H1 (cell line): ENCODE results near the gene SPAG8. TPM values are rescaled to one million over a fixed set of nuclear protein-coding genes. Genes with fewer than 3 reads are reported as not detected.

Experiments
- CTCF ChIA-PET: fragments of 300-600 bp; sonication (Branson Sonifier 250); formaldehyde crosslinking; loops from one replicate; lab custom pipeline; 2021; ENCODE audit not compliant: partially characterized antibody; lab: Charles Lee
- POLR2A ChIA-PET: fragments of 300-600 bp; sonication (Branson Sonifier 250); formaldehyde crosslinking; loops from one replicate; lab custom pipeline; 2021; ENCODE audit warnings: inconsistent platforms; ENCODE audit not compliant: partially characterized antibody; lab: Charles Lee
- DNase-seq, 2 experiments: peaks; one replicate each; pipeline versions ENCODE4 v3.0.0 to v3.0.0-alpha.2; 2010 to 2022; ENCODE audit warnings: low spot score in 2 of 2, low read depth in 1 of 2, mixed read lengths in 1 of 2
- FAIRE-seq: peaks from 2 replicates; lab custom pipeline; 2011; peaks lifted over from hg19 to GRCh38; lab: Jason Lieb, UNC
- H2AFZ ChIP-seq: 2 replicates; pipeline ENCODE4 v1.8.1; 2012; ENCODE audit warnings: low read length, inconsistent platforms
- H2AK5ac ChIP-seq: 2 replicates; pipeline ENCODE4 v1.6.1; 2013; ENCODE audit warnings: low read depth, low read length
- H2BK120ac ChIP-seq: replicated peaks from 2 replicates; pipeline ENCODE3; 2013; ENCODE audit warnings: low read depth, low read length, inconsistent platforms
- H2BK12ac ChIP-seq: 2 replicates; pipeline ENCODE4 v1.6.1; 2013; ENCODE audit warnings: low read depth, low read length
- H2BK15ac ChIP-seq: 2 replicates; pipeline ENCODE4 v1.6.1; 2013; ENCODE audit warnings: low read length
- H2BK20ac ChIP-seq: 2 replicates; pipeline ENCODE4 v1.6.1; 2013; ENCODE audit warnings: low read length
- H2BK5ac ChIP-seq: 2 replicates; pipeline ENCODE4 v1.6.1; 2013; ENCODE audit warnings: low read depth, low read length
- H3K14ac ChIP-seq: 2 replicates; pipeline ENCODE4 v1.6.1; 2013; ENCODE audit warnings: inconsistent platforms; ENCODE audit not compliant: insufficient read length
- H3K18ac ChIP-seq: 2 replicates; pipeline ENCODE4 v1.6.1; 2013; ENCODE audit warnings: low read length; ENCODE audit errors: extremely low read depth
- H3K23ac ChIP-seq: 2 replicates; pipeline ENCODE4 v1.6.1; 2013; ENCODE audit warnings: inconsistent platforms; ENCODE audit not compliant: insufficient read length
- H3K23me2 ChIP-seq: 2 replicates; pipeline ENCODE4 v1.6.1; 2013; ENCODE audit warnings: low read depth, low read length
- H3K27ac ChIP-seq: 2 replicates; pipeline ENCODE4 v1.6.1; 2011; ENCODE audit warnings: low read depth, low read length, inconsistent platforms
- H3K27me3 ChIP-seq, 4 experiments: replicated peaks in 1 of 4; 1 replicate in 1 of 4; 2 replicates in 3 of 4; pipeline versions ENCODE4 v1.6.1 to v1.8.1; 2011 to 2013; ENCODE audit warnings: low read length in 3 of 4, mild to moderate bottlenecking in 3 of 4, inconsistent platforms in 2 of 4, mixed read lengths in 2 of 4, moderate library complexity in 1 of 4; ENCODE audit not compliant: control insufficient read depth in 3 of 4, insufficient read depth in 3 of 4; ENCODE audit errors: extremely low read depth in 1 of 4
- H3K36me3 ChIP-seq, 4 experiments: 2 replicates each; pipeline versions ENCODE4 v1.6.1 to v1.8.1; 2011 to 2013; ENCODE audit warnings: mild to moderate bottlenecking in 4 of 4, low read length in 3 of 4, moderate library complexity in 2 of 4, control low read depth in 1 of 4, inconsistent platforms in 1 of 4; ENCODE audit not compliant: insufficient read depth in 4 of 4, control insufficient read depth in 2 of 4
- H3K4ac ChIP-seq: replicated peaks from 2 replicates; pipeline ENCODE3; 2013; ENCODE audit warnings: low read length, low read depth, mixed read lengths, inconsistent platforms; ENCODE audit not compliant: insufficient read length
- H3K4me1 ChIP-seq, 4 experiments: replicated peaks in 1 of 4; 1 replicate in 1 of 4; 2 replicates in 3 of 4; pipeline versions ENCODE4 v1.6.1 to v1.8.1; 2011 to 2013; ENCODE audit warnings: low read length in 3 of 4, inconsistent platforms in 2 of 4, mixed read lengths in 1 of 4; ENCODE audit not compliant: insufficient read depth in 4 of 4, control insufficient read depth in 3 of 4
- H3K4me2 ChIP-seq, 2 experiments: 2 replicates each; pipeline versions ENCODE4 v1.6.1 to v1.8.1; 2011 to 2013; ENCODE audit warnings: low read depth in 2 of 2, low read length in 2 of 2, control low read depth in 1 of 2, inconsistent platforms in 1 of 2, mild to moderate bottlenecking in 1 of 2; ENCODE audit not compliant: insufficient read depth in 1 of 2
- H3K4me3 ChIP-seq, 4 experiments: fragments of 200-600, 300-600 bp in 1 of 4; sonication (generic), shearing (Covaris generic), sonication (Bioruptor Twin) in 1 of 4; 2 replicates each; pipeline versions ENCODE4 v1.5.1 to v1.8.1; 2011 to 2016; ENCODE audit warnings: low read length in 4 of 4, low read depth in 3 of 4, control low read depth in 2 of 4, inconsistent platforms in 2 of 4, mild to moderate bottlenecking in 2 of 4, mixed read lengths in 1 of 4, moderate library complexity in 1 of 4; ENCODE audit not compliant: insufficient read depth in 2 of 4; ENCODE audit errors: extremely low read depth in 1 of 4
- H3K56ac ChIP-seq: replicated peaks from 2 replicates; pipeline ENCODE3; 2013; ENCODE audit warnings: low read depth, mild to moderate bottlenecking, mixed read lengths, low read length, inconsistent platforms; ENCODE audit not compliant: insufficient read length
- H3K79me1 ChIP-seq: 2 replicates; pipeline ENCODE4 v1.6.1; 2013; ENCODE audit warnings: low read depth, low read length, control low read depth
- H3K79me2 ChIP-seq, 2 experiments: 2 replicates each; pipeline versions ENCODE4 v1.6.1 to v1.8.1; 2012 to 2013; ENCODE audit warnings: low read length in 2 of 2, mild to moderate bottlenecking in 2 of 2, inconsistent platforms in 1 of 2; ENCODE audit not compliant: insufficient read depth in 2 of 2, control insufficient read depth in 1 of 2
- H3K9ac ChIP-seq, 4 experiments: replicated peaks in 1 of 4; 1 replicate in 1 of 4; 2 replicates in 3 of 4; pipeline versions ENCODE4 v1.6.1 to v1.8.1; 2011 to 2013; ENCODE audit warnings: low read depth in 3 of 4, low read length in 3 of 4, control low read depth in 2 of 4, mild to moderate bottlenecking in 2 of 4, moderate library complexity in 2 of 4, inconsistent platforms in 1 of 4; ENCODE audit errors: extremely low read depth in 1 of 4
- H3K9me3 ChIP-seq, 2 experiments: 2 replicates each; pipeline versions ENCODE4 v1.6.1 to v1.8.1; 2012 to 2013; ENCODE audit warnings: mild to moderate bottlenecking in 2 of 2, moderate library complexity in 2 of 2, control low read depth in 1 of 2, inconsistent platforms in 1 of 2, low read depth in 1 of 2, low read length in 1 of 2, mixed read lengths in 1 of 2; ENCODE audit not compliant: insufficient read depth in 2 of 2
- H4K20me1 ChIP-seq, 2 experiments: replicated peaks in 1 of 2; 2 replicates each; pipeline versions ENCODE3 to v1.8.1; 2011 to 2013; ENCODE audit warnings: inconsistent platforms in 2 of 2, low read length in 2 of 2, mild to moderate bottlenecking in 1 of 2; ENCODE audit not compliant: insufficient read depth in 2 of 2, control insufficient read depth in 1 of 2
- H4K5ac ChIP-seq: 2 replicates; pipeline ENCODE4 v1.6.1; 2013; ENCODE audit warnings: low read length, low read depth, mixed read lengths, inconsistent platforms; ENCODE audit not compliant: insufficient read length
- H4K8ac ChIP-seq: 2 replicates; pipeline ENCODE4 v1.8.0; 2013; ENCODE audit warnings: mild to moderate bottlenecking, moderate library complexity, low read length, inconsistent platforms; ENCODE audit not compliant: insufficient read depth; ENCODE audit errors: extremely low read depth
- H4K91ac ChIP-seq: replicated peaks from 2 replicates; pipeline ENCODE3; 2013; ENCODE audit warnings: low read length, mixed read lengths, inconsistent platforms; ENCODE audit not compliant: insufficient read length
- HDAC2 ChIP-seq, 2 experiments: fragments of 300-600 bp in 1 of 2; sonication (generic) in 1 of 2; IDR thresholded peaks; 2 replicates each; pipeline ENCODE4 v1.6.1; 2011 to 2012; ENCODE audit warnings: low read depth in 2 of 2, low read length in 2 of 2, mild to moderate bottlenecking in 2 of 2, moderate library complexity in 2 of 2, borderline replicate concordance in 1 of 2, inconsistent platforms in 1 of 2
- KDM1A ChIP-seq: fragments of 200-600, 300-600 bp; sonication (generic); IDR thresholded peaks from 2 replicates; pipeline ENCODE4 v1.7.1; 2016; ENCODE audit warnings: mild to moderate bottlenecking, low read length, borderline replicate concordance
- SIX5 ChIP-seq: IDR thresholded peaks from 2 replicates; pipeline ENCODE4 v1.6.1; 2011; ENCODE audit warnings: mild to moderate bottlenecking, low read depth, low read length
- ZNF274 ChIP-seq: IDR thresholded peaks from 2 replicates; pipeline ENCODE4 v1.7.0; 2012; ENCODE audit warnings: low read length, borderline replicate concordance; ENCODE audit errors: extremely low read depth
- WGBS, 2 experiments: shearing (Covaris generic) in 1 of 2; methylation state at CpG; one replicate each; pipeline versions ENCODE4 v1.1.6 to v1.1.7; 2013 to 2015; ENCODE audit warnings: low lambda C conversion rate in 2 of 2, mixed read lengths in 2 of 2, inconsistent platforms in 1 of 2, low coverage in 1 of 2, missing lambda C conversion rate in 1 of 2; ENCODE audit not compliant: insufficient replicate concordance in 2 of 2, insufficient coverage in 1 of 2, insufficient read length in 1 of 2; ENCODE audit errors: extremely low coverage in 1 of 2, missing lambda C conversion rate in 1 of 2; 5-methylcytosine and 5-hydroxymethylcytosine counted together
- polyA plus RNA-seq, 7 experiments: library from polyadenylated mRNA; depleted of rRNA in 3 of 7; stranded (reverse) in 5 of 7; unstranded in 2 of 7; fragments of >200 nt in 5 of 7; fragments of 200-250 nt in 2 of 7; gene quantifications; 1 replicate in 5 of 7; 2 replicates in 1 of 7; 4 replicates in 1 of 7; pipeline versions ENCODE4 v1.2.1 to v1.2.3, GENCODE V29; 2011 to 2013; ENCODE audit warnings: missing spikeins in 2 of 7, mixed read lengths in 2 of 7
- total RNA-seq: library from RNA; stranded (reverse); fragmentation: NEBNext Ultra II Directional; extraction: Animal tissue kit (Norgen Biotek cat#: 25700); gene quantifications from 2 replicates; pipeline ENCODE4 v1.2.1, GENCODE V29; 2021

SPAG8 gene
- total and polyA plus RNA-seq, 2 of the 8 experiments (the other 6 are each of a cell fraction or from before 2014, with no cell fraction given): 0.37 to 0.44 TPM

DNA sequence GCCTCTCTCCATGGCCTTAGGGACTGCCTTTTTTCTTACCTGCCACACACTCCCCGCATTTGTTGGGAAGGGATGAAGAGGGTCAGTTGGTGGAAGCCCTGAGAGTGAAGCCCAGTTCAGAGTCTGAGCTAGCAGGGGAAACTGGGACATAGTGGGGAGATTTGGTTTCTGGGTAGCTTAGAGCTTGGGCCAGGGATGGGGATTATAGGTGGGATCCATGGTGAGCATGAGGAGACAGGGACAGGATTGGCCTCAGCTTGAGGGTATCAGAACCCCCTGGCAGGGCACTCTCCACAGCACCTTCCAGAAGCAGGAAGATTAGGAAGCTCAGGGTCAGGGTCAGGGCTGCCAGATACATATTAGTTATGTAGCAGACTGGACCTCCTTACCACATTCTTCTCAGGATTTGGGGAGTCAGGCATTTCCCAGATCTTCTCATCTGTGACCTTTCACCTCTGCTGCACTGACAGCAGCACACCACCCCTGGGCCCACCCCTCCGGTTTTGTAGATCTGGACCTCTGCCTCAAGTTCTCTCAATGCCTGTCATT, 40.3 kb upstream of the SPAG8 start:
- Histone ChIP-seq H3K23ac (no peak overlapping the region), H3K9ac (no peak overlapping the region), H4K8ac (no peak overlapping the region), H3K23me2 (no peaks in the 10 kb centered on the region), H2BK12ac (no peak overlapping the region), H3K4ac (no peak overlapping the region), H4K20me1 (no peaks in the 10 kb centered on the region), H3K4me1 (no peaks in the 10 kb centered on the region; a peak in 1 of 7 replicates), H3K9me3 (no peaks in the 10 kb centered on the region), H4K91ac (no peak overlapping the region), H2AK5ac (no peak overlapping the region), H3K56ac (no peak overlapping the region), H2BK5ac (no peak overlapping the region), H3K27me3 (peaks cover 0 to under 1% (median 0%) of the 10 kb centered on the region in 4 experiments; a peak in 1 of 7 replicates), H4K5ac (no peak overlapping the region), H3K79me1 (no peaks in the 10 kb centered on the region), H3K79me2 (no peaks in the 10 kb centered on the region), H3K4me3 (no peak overlapping the region), H2AFZ (no peak overlapping the region), H3K36me3 (peaks cover 0 to 4% (median 1%) of the 10 kb centered on the region in 4 experiments; a peak in 2 of 8 replicates), H3K4me2 (no peak overlapping the region), H3K18ac (no peak overlapping the region), H2BK120ac (no peak overlapping the region), H2BK15ac (no peak overlapping the region), H3K27ac (no peak overlapping the region), H3K14ac (no peak overlapping the region), H2BK20ac (no peak overlapping the region)
- WGBS, 2 experiments: 88% methylated on average over 2 of the region's 2 CpGs; no CpG with 5 or more reads in 1 of the 2 experiments
- FAIRE-seq: no peak
- CTCF ChIA-PET: interaction anchor here (0.8 to 1.6 kb wide), 4 partner anchors 17 to 188 kb away, joined by 3 to 6 read pairs (median 4); partner anchors contain the start of gene ARHGEF39
- TF ChIP-seq HDAC2 (IDR thresholded peaks at IDR 0.05; ENCODE audit: borderline replicate concordance in 1 of 2, low read depth in 2 of 2, low read length in 2 of 2) (no peak), ZNF274 (no peak), SIX5 (no peak), KDM1A (no peak)
- POLR2A ChIA-PET: interaction anchor here (1.3 kb wide), 1 partner anchor 10 kb away, joined by 3 read pairs; no protein-coding TSS in a partner anchor
- no peak for DNase-seq
